Stimulated activated CD4-positive, alpha-beta T cell treated with anti-CD3 and anti-CD28 coated beads, Interleukin-15, amount 100 ng/mL, for 48 hours (primary cell): ENCODE measurements around the gene RBM12.

Experiments
- DNase-seq, 2 donors: peaks; one replicate each; pipeline ENCODE4 v3.0.0-alpha.2; 2020; ENCODE audit warnings: low read depth in 2 of 2

Gene RBM12

GRCh38 chr20:35600176-35600992 lies 64.3 kb downstream of the RBM12 start:
- DNase-seq: no peak

- no peak for DNase-seq
Measured at GRCh38 chr20:35599776-35600120, 65.0 kb downstream of the RBM12 start.
